ENCODE results near the gene WNT11.

Gene WNT11

GRCh38 chr11:76185511-76185910 is 20.8 kb downstream of the WNT11 start:
- H3K36me3 ChIP-seq (replicated peaks; ENCODE audit: insufficient read depth, low read length), result no peaks in the 10 kb centered on the region
- no peak overlapping the region for H2AFZ ChIP-seq (ENCODE audit: low read length)
- no peak overlapping the region for H3K4me3 ChIP-seq (ENCODE audit: low read length)
- H3F3A ChIP-seq (ENCODE audit: insufficient read depth, low read length), result no peaks in the 10 kb centered on the region
- no peak overlapping the region for H3K27ac ChIP-seq (ENCODE audit: low read length)
- H3K4me2 ChIP-seq (ENCODE audit: low read depth, low read length), result no peak overlapping the region
- no peaks in the 10 kb centered on the region for H3K9me3 ChIP-seq (replicated peaks; ENCODE audit: insufficient read depth, low read length)
- no peaks in the 10 kb centered on the region for H3K27me3 ChIP-seq (replicated peaks; ENCODE audit: insufficient read depth, low read length)
- H3K79me2 ChIP-seq (ENCODE audit: low read length), result no peaks in the 10 kb centered on the region
- TF ChIP-seq EZH2 (optimal IDR thresholded peaks at IDR 0.05; ENCODE audit: low read depth, low read length), result no peak
- TF ChIP-seq, protein P1, sequence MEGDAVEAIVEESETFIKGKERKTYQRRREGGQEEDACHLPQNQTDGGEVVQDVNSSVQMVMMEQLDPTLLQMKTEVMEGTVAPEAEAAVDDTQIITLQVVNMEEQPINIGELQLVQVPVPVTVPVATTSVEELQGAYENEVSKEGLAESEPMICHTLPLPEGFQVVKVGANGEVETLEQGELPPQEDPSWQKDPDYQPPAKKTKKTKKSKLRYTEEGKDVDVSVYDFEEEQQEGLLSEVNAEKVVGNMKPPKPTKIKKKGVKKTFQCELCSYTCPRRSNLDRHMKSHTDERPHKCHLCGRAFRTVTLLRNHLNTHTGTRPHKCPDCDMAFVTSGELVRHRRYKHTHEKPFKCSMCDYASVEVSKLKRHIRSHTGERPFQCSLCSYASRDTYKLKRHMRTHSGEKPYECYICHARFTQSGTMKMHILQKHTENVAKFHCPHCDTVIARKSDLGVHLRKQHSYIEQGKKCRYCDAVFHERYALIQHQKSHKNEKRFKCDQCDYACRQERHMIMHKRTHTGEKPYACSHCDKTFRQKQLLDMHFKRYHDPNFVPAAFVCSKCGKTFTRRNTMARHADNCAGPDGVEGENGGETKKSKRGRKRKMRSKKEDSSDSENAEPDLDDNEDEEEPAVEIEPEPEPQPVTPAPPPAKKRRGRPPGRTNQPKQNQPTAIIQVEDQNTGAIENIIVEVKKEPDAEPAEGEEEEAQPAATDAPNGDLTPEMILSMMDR (IDR thresholded peaks at IDR 0.05; ENCODE audit: low read length), result no peak
- no peak for TF ChIP-seq EZH2phosphoT487 (IDR thresholded peaks at IDR 0.05; ENCODE audit: low read length)
- no peak for DNase-seq
- H3K9ac ChIP-seq (ENCODE audit: low read length), result no peak overlapping the region
- H4K20me1 ChIP-seq (ENCODE audit: insufficient read depth, low read length), result no peaks in the 10 kb centered on the region
- H3K4me1 ChIP-seq (ENCODE audit: low read length), result no peaks in the 10 kb centered on the region
- H3K9me2 ChIP-seq (replicated peaks; ENCODE audit: insufficient read depth, low read length), result no peaks in the 10 kb centered on the region

DNA sequence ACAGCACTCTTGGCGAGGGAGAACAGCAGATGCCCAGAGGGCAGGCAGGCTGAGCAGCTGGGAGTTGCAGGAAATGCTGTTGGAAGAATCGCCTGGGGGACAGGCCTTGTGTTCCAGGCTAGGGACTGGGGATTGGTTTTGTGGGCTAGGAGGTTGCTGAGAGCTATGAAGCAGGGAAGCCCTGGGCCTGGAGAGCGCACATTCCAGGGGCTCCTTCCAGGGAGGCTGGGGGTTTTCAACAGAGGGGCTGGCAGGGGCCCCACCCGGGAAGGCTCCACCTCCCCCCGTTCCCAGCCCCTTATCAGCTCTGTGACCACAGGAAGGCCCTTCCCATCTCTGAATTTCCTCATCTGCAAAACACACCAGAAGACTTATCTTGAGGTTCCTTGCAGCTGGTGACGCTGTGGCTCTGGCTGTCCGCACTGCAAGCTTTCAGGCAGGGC is 21.7 kb downstream of the WNT11 start:
- H3K27me3 ChIP-seq (replicated peaks; ENCODE audit: insufficient read depth, low read length), result no peaks in the 10 kb centered on the region
- H2AFZ ChIP-seq (ENCODE audit: low read length), result no peak overlapping the region
- no peaks in the 10 kb centered on the region for H3K79me2 ChIP-seq (ENCODE audit: low read length)
- H3K9ac ChIP-seq (ENCODE audit: low read length), result no peak overlapping the region
- H3K4me3 ChIP-seq (ENCODE audit: low read length), result no peak overlapping the region
- H3K9me2 ChIP-seq (replicated peaks; ENCODE audit: insufficient read depth, low read length), result no peaks in the 10 kb centered on the region
- no peaks in the 10 kb centered on the region for H3K4me1 ChIP-seq (ENCODE audit: low read length)
- no peaks in the 10 kb centered on the region for H3K36me3 ChIP-seq (replicated peaks; ENCODE audit: insufficient read depth, low read length)
- H3F3A ChIP-seq (ENCODE audit: insufficient read depth, low read length), result no peaks in the 10 kb centered on the region
- H3K4me2 ChIP-seq (ENCODE audit: low read depth, low read length), result no peak overlapping the region
- no peaks in the 10 kb centered on the region for H4K20me1 ChIP-seq (ENCODE audit: insufficient read depth, low read length)
- no peaks in the 10 kb centered on the region for H3K9me3 ChIP-seq (replicated peaks; ENCODE audit: insufficient read depth, low read length)
- no peak overlapping the region for H3K27ac ChIP-seq (ENCODE audit: low read length)
- TF ChIP-seq EZH2phosphoT487 (IDR thresholded peaks at IDR 0.05; ENCODE audit: low read length), result no peak
- TF ChIP-seq, protein P1 (IDR thresholded peaks at IDR 0.05; ENCODE audit: low read length), result no peak
- TF ChIP-seq EZH2 (optimal IDR thresholded peaks at IDR 0.05; ENCODE audit: low read depth, low read length), result no peak
- DNase-seq, result no peak

GRCh38 chr11:76181371-76181770 is 24.9 kb downstream of the WNT11 start:
- Histone ChIP-seq H3K9me2 (replicated peaks; ENCODE audit: insufficient read depth, low read length) (no peaks in the 10 kb centered on the region), H2AFZ (ENCODE audit: low read length) (no peak overlapping the region), H3K27ac (ENCODE audit: low read length) (no peak overlapping the region), H3K4me3 (ENCODE audit: low read length) (no peak overlapping the region), H3F3A (ENCODE audit: insufficient read depth, low read length) (no peaks in the 10 kb centered on the region), H3K36me3 (replicated peaks; ENCODE audit: insufficient read depth, low read length) (no peaks in the 10 kb centered on the region), H4K20me1 (ENCODE audit: insufficient read depth, low read length) (no peaks in the 10 kb centered on the region), H3K27me3 (replicated peaks; ENCODE audit: insufficient read depth, low read length) (no peaks in the 10 kb centered on the region), H3K4me1 (ENCODE audit: low read length) (no peaks in the 10 kb centered on the region), H3K9ac (ENCODE audit: low read length) (no peak overlapping the region), H3K79me2 (ENCODE audit: low read length) (no peaks in the 10 kb centered on the region), H3K4me2 (ENCODE audit: low read depth, low read length) (no peak overlapping the region), H3K9me3 (replicated peaks; ENCODE audit: insufficient read depth, low read length) (no peaks in the 10 kb centered on the region)
- DNase-seq, result no peak
- TF ChIP-seq, protein P1 (IDR thresholded peaks at IDR 0.05; ENCODE audit: low read length), result no peak
- no peak for TF ChIP-seq EZH2 (optimal IDR thresholded peaks at IDR 0.05; ENCODE audit: low read depth, low read length)

All from MM.1S (cell line).